ENCODE results near the gene ZFAND3. TPM values are rescaled to one million over a fixed set of nuclear protein-coding genes. Genes with fewer than 3 reads are reported as not detected.

Gene ZFAND3
- total RNA-seq, 4 donors from 2014 or later, result 43.5 to 73.1 (median 49.0) TPM

DNA sequence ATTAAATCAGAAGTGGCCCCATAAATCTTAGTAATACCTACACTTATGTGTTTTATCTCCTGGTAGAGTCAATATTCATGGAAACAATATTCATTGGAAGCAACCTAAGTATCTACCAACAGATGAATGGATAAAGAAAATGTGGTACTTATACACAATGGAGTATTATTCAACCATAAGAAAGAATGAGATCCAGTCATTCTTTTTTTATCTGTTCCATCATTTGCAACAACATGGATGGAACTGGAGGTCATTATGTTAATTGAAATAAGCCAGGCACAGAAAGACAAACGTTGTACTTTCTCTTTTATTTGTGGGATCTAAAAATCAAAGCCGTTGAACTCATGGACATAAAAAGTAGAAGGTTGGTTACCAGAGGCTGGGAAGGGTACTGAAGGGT, 268.5 kb downstream of the ZFAND3 start:
- TF ChIP-seq, protein P1, sequence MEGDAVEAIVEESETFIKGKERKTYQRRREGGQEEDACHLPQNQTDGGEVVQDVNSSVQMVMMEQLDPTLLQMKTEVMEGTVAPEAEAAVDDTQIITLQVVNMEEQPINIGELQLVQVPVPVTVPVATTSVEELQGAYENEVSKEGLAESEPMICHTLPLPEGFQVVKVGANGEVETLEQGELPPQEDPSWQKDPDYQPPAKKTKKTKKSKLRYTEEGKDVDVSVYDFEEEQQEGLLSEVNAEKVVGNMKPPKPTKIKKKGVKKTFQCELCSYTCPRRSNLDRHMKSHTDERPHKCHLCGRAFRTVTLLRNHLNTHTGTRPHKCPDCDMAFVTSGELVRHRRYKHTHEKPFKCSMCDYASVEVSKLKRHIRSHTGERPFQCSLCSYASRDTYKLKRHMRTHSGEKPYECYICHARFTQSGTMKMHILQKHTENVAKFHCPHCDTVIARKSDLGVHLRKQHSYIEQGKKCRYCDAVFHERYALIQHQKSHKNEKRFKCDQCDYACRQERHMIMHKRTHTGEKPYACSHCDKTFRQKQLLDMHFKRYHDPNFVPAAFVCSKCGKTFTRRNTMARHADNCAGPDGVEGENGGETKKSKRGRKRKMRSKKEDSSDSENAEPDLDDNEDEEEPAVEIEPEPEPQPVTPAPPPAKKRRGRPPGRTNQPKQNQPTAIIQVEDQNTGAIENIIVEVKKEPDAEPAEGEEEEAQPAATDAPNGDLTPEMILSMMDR (IDR thresholded peaks at IDR 0.05; ENCODE audit: low read depth), result no peak

DNA sequence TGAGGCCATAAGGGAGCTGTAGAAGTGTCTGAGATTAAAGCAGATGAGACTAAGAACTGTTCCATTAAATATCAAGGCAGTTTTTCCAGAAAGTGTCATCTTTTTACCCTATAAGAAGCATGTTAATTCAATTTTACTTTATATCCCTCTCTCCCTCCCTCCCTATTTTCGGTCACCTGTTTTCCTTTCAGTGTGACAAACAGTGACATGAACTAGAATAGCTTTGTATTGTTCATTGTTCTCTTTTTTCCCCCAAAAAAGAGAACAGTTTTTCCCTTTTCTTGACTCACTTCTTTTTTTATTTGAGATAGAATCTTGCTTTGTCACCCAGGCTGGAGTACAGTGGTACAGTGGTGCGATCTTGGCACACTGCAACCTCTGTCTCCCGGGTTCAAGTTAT, 269.3 kb downstream of the ZFAND3 start:
- TF ChIP-seq, protein P1 (IDR thresholded peaks at IDR 0.05; ENCODE audit: low read depth), result no peak

DNA sequence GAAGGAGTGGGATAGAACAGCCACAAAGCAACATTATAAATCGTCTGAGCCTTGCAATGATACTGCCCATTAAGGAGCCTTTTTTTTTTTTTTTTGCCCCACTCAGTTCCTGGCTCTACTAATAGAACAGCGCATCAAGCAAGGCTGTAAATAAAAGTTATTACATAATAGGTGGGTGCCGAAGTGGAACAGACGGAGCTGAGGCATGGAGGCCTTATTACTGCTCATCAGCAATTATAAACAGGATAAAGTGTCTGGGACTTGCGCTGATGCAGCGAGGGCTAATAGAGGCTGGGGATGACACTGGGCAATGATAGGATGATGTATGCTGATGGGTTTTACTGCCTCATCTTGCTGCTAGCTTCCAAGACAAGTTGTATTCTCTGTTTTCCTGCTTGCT, 272.1 kb downstream of the ZFAND3 start:
- TF ChIP-seq, protein P1 (IDR thresholded peaks at IDR 0.05; ENCODE audit: low read depth), result no peak

DNA sequence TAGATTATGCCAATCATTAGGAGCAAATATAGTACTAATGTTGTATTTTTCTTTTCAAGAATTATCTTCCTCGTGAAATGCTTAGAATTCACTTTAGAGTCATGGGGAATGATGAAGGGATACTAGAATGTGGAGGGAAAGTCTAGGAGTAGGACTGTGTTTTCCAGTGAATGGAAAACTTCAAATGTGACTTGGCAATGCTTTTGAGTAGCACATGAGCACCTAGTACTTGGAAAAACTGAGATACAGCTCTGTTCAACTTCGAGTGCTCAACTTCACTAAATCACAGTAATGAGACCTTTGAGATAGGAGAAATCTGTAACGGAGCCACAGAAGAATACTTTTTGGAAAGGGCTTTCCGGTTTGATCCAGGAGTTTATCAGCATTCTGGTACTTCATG, 272.9 kb downstream of the ZFAND3 start:
- TF ChIP-seq, protein P1 (IDR thresholded peaks at IDR 0.05; ENCODE audit: low read depth), result no peak

DNA sequence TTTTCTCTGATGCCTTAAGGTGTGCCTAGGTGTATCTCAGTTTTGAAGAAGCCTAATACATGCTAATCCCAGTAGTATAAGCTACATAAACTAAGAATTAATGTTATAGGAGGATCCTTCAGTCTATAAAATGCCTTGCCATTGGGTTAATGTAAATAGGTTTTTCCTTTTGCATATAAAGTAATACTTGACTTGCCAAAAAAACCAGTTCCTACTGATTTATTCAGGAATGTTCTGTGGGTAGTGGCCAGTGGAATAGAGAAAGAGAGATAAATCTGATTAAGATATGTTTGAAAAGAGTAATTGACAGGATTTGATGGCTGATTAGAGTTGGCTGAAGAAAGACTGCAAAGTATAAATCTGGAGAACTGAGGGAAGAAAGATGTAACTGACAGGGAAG, 273.4 kb downstream of the ZFAND3 start:
- TF ChIP-seq, protein P1 (IDR thresholded peaks at IDR 0.05; ENCODE audit: low read depth), result no peak

DNA sequence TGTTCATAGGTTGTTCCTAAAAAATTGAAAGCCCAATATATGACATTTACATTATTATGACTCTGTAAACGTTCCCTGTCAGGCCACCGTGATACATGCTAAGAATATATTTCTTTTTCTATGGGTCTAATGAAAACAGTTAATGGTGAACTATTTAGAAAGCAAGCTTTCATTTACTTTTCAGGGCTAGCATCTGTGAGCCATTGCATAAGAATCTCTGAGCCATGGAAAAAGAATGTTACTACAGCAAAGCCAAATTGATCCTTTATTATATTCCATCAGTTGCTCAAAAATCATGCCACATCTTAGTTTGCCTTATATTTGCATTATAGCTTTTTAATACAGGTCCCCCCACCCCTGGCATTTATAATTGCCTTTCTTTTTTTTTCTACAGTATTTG, 275.5 kb downstream of the ZFAND3 start:
- TF ChIP-seq, protein P1 (IDR thresholded peaks at IDR 0.05; ENCODE audit: low read depth), result no peak

DNA sequence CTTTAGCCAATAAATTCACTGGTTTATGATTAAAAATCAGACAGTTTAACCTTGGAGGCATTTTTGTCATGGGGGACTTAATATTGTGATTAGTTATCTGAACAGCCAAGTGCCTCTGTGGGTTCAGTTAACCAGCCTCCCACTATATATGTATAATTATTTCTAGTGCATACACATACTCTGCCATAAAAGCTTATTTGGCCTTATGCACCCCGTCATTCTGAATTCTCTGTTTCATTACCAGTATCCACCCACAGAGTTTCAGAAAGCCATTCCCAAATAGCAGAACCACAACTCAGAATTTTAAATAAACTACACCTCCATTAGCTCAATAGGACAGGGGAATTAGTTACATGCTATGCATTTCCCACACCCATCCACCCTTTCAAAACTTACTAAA, 279.7 kb downstream of the ZFAND3 start:
- TF ChIP-seq, protein P1 (IDR thresholded peaks at IDR 0.05; ENCODE audit: low read depth), result no peak
